GM21447 (cell line): Measurements from ENCODE around the gene BMPR1A.

Experiments
- ATAC-seq: cut with Tn5 transposase; IDR thresholded peaks from one replicate; pipeline ENCODE4 v1.9.1; 2021; ENCODE audit not compliant: unreplicated experiment

BMPR1A gene

DNA sequence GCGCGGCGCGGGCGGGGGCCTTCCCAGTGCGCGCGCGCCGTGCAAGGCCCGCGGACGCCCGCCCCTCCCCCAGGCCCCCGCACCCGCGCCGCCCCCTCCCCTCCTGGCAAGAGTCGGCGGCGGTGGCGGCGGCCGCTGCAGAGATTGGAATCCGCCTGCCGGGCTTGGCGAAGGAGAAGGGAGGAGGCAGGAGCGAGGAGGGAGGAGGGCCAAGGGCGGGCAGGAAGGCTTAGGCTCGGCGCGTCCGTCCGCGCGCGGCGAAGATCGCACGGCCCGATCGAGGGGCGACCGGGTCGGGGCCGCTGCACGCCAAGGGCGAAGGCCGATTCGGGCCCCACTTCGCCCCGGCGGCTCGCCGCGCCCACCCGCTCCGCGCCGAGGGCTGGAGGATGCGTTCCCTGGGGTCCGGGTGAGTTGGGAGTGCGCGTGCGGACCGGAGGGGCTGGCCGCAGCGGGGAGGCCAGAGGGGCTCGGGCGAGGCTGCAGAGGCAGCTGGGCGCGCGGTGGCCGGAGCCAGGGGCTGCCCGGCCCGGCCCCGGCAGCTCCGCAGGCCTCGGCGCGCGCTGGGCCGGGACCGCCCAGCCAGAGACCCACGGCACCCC lies at the start of gene BMPR1A:
Gene BMPR1A, plus strand, starts transcription at position 109 of the 602 bp plus-strand sequence. CDS start 119,400 bp downstream, outside the sequence.
- ATAC-seq, result peak; percentile 25

- no peak for ATAC-seq
These were observed 49.4 kb upstream of the BMPR1A start for GRCh38 chr10:86706977-86707376.

DNA sequence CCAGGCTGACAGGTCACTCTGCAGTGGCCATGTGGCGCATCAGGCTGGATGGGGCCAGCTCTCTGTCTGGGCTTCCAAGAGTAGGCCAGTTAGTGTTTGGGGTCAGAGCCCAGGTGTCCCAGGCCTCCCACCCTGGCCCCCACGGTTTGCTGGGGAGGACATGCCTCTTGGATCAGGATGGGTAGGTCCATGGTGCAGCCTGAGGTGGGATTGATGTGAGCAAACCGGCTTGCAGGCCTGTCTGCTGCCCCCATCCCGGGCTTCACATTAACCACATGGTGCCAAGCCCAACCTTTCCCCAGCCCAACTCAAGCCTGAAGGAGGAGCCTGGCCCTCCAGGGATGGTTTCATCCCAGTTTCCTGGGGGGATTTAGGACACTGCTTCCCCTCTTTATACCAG lies 48.9 kb upstream of the BMPR1A start:
- no peak for ATAC-seq

- no peak for ATAC-seq
These were observed 48.2 kb upstream of the BMPR1A start for GRCh38 chr10:86708068-86708782.

GRCh38 chr10:86708783-86709380 lies 47.5 kb upstream of the BMPR1A start:
- no peak for ATAC-seq

DNA sequence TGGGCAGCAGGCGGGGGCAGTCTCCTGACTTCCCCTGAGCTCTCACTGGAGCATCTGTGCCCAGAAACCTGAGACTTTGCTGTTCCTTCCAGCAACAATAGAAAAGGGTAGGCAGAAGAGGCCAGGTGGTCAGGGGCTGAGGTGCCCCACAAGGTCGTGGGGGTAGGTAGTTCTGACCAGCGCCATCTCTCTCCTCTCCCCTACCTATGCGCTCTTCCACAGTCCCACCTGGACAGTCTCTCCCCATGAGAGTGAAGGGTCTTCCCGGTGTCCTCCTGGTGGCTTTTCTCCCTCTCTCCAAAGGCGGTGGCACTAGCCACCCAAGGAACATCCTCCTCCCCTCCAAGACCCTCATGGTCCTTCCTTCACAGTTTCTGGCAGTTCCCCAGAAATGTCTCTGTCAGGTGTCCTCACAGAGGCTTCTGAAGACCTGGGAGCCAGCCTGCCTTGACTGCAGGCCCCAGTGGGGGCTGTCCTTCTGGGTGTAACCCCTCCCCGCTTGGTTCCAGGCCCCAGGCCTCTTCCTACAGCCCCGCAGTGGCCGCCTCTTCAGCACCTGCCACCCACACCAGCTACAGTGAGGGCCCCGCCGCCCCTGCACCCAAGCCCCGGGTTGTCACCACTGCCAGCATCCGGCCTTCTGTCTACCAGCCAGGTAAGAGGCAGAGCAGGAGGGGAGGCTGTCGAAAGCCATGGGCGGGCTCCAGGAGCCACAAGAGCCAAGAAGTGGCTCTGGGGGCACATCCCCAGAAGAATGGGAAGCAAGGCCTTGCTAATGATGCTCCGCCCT lies 46.8 kb upstream of the BMPR1A start:
- no peak for ATAC-seq

GRCh38 chr10:86710987-86711512 lies 45.4 kb upstream of the BMPR1A start:
- ATAC-seq, result peak; percentile 78

- ATAC-seq, result peak; percentile 35
These were observed 44.7 kb upstream of the BMPR1A start for GRCh38 chr10:86711513-86712316.

GRCh38 chr10:86712317-86712707 lies 44.1 kb upstream of the BMPR1A start:
- peak; percentile 34 for ATAC-seq

- no peak for ATAC-seq
These were observed 41.1 kb upstream of the BMPR1A start for GRCh38 chr10:86715156-86715795.

DNA sequence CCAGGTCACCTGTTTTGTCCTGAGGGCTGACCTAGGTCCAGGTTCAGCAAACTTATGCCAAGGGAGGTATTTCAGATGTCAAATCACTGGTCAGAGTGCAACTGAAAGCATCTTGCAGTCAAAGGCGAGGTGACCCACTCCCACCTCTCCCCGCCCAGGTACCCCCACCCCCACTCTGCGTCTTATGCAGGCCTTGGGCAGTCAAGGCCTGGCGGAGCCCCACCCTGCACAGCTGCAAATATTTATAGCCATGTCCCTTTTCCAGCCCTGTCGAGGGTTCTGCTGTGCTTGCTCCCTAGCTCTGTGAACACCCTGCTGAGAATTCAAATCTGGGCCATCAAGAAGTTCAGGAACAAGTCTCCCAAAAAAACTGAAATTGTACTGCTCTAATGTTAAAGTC lies 40.6 kb upstream of the BMPR1A start:
- no peak for ATAC-seq

DNA sequence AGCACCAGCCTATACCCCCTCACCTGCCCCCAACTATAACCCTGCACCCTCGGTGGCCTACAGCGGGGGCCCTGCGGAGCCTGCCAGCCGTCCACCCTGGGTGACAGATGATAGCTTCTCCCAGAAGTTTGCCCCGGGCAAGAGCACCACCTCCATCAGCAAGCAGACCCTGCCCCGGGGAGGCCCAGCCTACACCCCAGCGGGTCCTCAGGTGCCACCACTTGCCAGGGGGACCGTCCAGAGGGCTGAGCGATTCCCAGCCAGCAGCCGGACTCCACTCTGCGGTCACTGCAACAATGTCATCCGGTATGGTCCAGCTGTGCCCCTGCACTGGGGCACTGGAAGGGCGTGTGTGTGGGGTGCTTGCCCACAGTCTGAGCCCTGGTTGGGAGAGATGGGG lies 40.0 kb upstream of the BMPR1A start:
- ATAC-seq, result no peak

GRCh38 chr10:86718556-86718955 lies 37.9 kb upstream of the BMPR1A start:
- ATAC-seq, result no peak

DNA sequence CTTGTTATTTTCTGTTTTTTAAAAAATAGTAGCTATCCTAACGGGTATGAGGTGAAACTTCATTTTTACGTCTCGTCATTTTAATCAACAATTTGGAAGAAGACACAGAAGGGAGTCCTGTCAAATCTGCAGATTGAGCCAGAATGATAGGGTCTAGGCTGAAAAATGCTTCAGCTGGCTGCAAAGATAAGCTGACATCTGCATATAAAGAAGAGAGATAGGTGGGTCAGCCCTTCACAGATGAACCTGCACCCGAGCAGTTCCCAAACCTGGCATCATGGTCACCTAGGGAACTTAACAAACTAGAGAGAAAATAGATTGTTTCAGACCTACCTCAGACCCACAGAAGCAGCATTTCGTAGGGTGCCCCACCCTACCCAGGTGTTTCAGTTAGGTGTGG lies 35.2 kb upstream of the BMPR1A start:
- no peak for ATAC-seq

DNA sequence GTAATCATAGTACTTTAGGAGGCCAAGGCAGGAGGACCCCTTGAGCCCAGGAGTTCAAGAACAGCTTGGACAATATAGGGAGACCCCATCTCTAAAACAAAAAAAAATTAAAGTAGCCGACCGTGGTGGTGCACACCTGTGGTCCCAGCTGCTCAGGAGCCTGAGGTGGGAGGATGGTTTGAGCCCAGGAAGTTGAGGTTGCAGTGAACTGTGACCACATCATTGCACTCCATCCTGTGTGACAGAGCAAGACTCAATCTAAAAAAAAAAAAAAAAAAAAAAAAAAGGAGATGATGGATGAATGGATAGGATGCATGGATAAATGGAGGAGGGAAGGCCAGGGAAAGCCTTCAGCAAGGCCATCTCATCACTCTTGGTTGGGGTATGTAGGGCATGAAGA lies 33.4 kb upstream of the BMPR1A start:
- ATAC-seq, result no peak

GRCh38 chr10:86724445-86724844 lies 32.0 kb upstream of the BMPR1A start:
- ATAC-seq, result no peak

DNA sequence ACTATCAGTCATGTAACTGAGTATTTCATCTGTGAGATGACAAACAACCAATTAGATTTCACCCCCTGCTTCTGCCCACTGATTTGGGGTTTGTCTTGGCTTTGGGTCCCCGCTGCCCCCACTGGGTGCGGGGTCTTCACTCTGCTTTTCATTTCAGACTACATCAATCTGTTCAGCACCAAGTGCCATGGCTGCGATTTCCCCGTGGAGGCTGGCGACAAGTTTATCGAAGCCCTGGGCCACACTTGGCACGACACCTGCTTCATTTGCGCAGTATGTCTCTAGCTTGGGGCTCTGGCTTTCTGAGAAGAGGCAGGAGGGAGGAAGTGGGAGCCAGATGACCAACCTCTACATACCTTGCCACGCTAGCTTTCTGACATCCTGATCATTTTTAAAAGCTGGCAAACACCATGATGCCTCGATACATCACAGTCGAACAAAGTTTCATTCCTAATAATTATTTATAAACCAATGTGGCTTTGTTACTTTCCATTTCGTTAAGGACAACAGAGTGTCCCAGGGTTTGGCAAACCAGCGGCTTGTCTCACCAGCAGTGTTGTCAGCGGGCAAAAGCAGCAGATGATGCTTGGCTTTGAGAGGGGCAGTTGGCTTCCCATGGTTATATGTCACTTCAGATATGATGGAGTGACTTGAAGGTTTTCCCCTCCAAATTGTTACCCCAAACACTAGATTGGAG lies 30.3 kb upstream of the BMPR1A start:
- ATAC-seq, result no peak

- no peak for ATAC-seq
These were observed 29.8 kb upstream of the BMPR1A start for GRCh38 chr10:86726677-86726999.

- ATAC-seq, result no peak
These were observed 28.9 kb upstream of the BMPR1A start for GRCh38 chr10:86727470-86727869.

DNA sequence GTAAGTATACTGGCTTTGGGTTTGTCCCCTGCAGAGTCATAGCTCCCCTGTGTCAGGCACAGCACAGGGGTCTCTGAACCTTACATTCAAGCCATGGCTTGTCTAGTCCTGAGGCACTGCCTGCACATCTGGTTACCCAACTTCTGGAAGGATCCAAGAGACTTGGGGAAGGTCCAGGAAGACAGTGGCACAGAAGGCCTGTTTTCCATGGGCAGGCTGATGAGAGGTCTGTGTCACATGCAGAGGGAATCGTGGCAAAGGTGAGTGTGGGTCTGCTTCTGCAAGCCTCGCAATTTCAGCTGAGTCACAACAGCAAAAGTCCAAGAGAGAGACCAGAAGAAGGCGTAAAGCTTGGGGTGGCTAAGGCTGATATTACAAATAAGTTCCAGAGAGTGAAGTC lies 28.4 kb upstream of the BMPR1A start:
- no peak for ATAC-seq
